ENCODE data around the gene SNORC. TPM values are rescaled to one million over a fixed set of nuclear protein-coding genes. Genes with fewer than 3 reads are reported as not detected.

Gene SNORC
- total and polyA plus RNA-seq, 12 donors = 0.35 to 12.5 (median 2.1) TPM; not detected in 1

DNA sequence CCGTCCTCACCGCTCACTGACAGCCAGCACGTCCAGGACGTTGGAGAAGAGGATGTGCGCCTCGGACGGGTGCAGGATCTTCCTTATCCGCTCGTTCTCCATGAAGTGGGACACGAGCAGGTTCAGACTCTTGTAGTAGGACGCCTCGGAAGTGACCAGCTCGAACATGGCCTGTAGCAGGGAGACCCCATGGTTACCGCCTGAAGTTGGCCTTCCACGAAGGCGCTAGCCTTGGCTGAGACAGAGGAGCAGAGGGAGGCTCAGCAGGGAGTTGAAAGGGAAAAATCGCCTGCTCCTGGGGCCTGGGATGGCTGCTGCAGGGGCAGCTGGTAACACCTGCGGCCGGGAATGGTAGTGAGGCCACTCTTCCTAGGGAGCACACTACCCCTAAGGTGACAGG is 24.7 kb downstream of the SNORC start:
- DNase-seq = peak in 2 of 7 donors; percentile 20 to 45
- intact Hi-C loops (cut with DNase I) = no loop called here
- no peaks in the 10 kb centered on the region for H3K36me3 ChIP-seq (replicated peaks in 1 of 2)
- TF ChIP-seq CTCF (IDR thresholded peaks at IDR 0.05) (no peak), POLR2A (IDR thresholded peaks at IDR 0.05) (no peak)
- WGBS, 4 donors = 87 to 92% (median 89%) methylated on average over 18 to 19 of the region's 19 CpGs
- no peaks in the 10 kb centered on the region for H3K9me3 ChIP-seq (replicated peaks in 1 of 3)
- H3K27me3 ChIP-seq = no peaks in the 10 kb centered on the region
- no peak overlapping the region for H3K27ac ChIP-seq
- H3K4me1 ChIP-seq (replicated peaks in 1 of 2) = peaks cover 11 to 15% of the 10 kb centered on the region in 2 donors
- no peak overlapping the region for H3K4me3 ChIP-seq

DNA sequence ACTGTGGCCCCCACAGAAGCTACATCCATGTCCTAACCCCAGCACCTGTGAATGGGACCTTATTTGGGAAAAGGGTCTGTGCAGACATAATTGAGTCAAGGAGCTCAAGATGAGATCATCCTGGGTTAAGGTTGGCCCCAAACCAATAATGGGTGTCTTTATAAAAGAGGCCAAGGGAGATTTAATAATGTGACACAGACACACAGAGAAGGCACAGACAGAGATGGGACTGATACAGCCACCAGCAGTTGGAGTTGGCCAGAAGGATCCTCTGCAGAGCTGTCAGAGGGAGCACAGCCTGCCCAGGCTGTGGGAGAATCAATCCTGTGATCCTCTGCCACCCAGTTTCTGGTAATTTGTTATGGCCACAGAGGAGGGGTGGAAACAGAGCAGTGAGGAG is 26.0 kb downstream of the SNORC start:
- Histone ChIP-seq H3K9me3 (replicated peaks in 1 of 3) (no peaks in the 10 kb centered on the region), H3K4me3 (no peak overlapping the region), H3K27me3 (no peaks in the 10 kb centered on the region), H3K27ac (no peak overlapping the region), H3K4me1 (replicated peaks in 1 of 2) (peaks cover 14% of the 10 kb centered on the region in 2 donors), H3K36me3 (replicated peaks in 1 of 2) (no peaks in the 10 kb centered on the region)
- TF ChIP-seq POLR2A (IDR thresholded peaks at IDR 0.05) = no peak
- no peak for TF ChIP-seq CTCF (IDR thresholded peaks at IDR 0.05)
- DNase-seq = peak in 1 of 7 donors; percentile 43
- intact Hi-C loops (cut with DNase I) = no loop called here

GRCh38 chr2:232896720-232897597 is 26.9 kb downstream of the SNORC start:
- intact Hi-C loops (cut with DNase I) = no loop called here
- Histone ChIP-seq H3K36me3 (replicated peaks in 1 of 2) (no peaks in the 10 kb centered on the region), H3K9me3 (replicated peaks in 1 of 3) (no peaks in the 10 kb centered on the region), H3K27ac (no peak overlapping the region), H3K4me1 (replicated peaks in 1 of 2) (peaks cover 13 to 14% of the 10 kb centered on the region in 2 donors), H3K27me3 (no peaks in the 10 kb centered on the region), H3K4me3 (no peak overlapping the region)
- TF ChIP-seq POLR2A (IDR thresholded peaks at IDR 0.05) (no peak), CTCF (IDR thresholded peaks at IDR 0.05) (no peak)
- peak in 1 of 7 donors; percentile 35 for DNase-seq
- 87 to 96% (median 94%) methylated on average over 6 to 9 of the region's 9 CpGs for WGBS, 4 donors

GRCh38 chr2:232897598-232898408 is 27.7 kb downstream of the SNORC start:
- H3K27me3 ChIP-seq = no peaks in the 10 kb centered on the region
- 88 to 92% (median 89%) methylated on average over 9 to 24 of the region's 24 CpGs for WGBS, 4 donors
- no peak for TF ChIP-seq CTCF (IDR thresholded peaks at IDR 0.05)
- TF ChIP-seq POLR2A (IDR thresholded peaks at IDR 0.05) = no peak
- no peaks in the 10 kb centered on the region for H3K9me3 ChIP-seq (replicated peaks in 1 of 3)
- no peak overlapping the region for H3K27ac ChIP-seq
- H3K36me3 ChIP-seq (replicated peaks in 1 of 2) = no peaks in the 10 kb centered on the region
- peak in 1 of 7 donors; percentile 48 for DNase-seq
- intact Hi-C loops (cut with DNase I) = no loop called here
- H3K4me1 ChIP-seq (replicated peaks in 1 of 2) = peaks cover 13 to 16% of the 10 kb centered on the region in 2 donors
- no peak overlapping the region for H3K4me3 ChIP-seq

Measured in adrenal gland (tissue), 12 donors.